ENCODE results near the gene CHID1.

- TF ChIP-seq ZNF280B (CRISPR knock-in tag; IDR thresholded peaks at IDR 0.05) (no peak), EZH2 (IDR thresholded peaks at IDR 0.05; ENCODE audit: borderline replicate concordance, low read depth, low read length) (no peak), ZNF561 (CRISPR knock-in tag; conservative IDR thresholded peaks at IDR 0.05) (no peak), SP1 (CRISPR knock-in tag; IDR thresholded peaks at IDR 0.05) (no peak), SMARCA5 (IDR thresholded peaks at IDR 0.05) (no peak), ZKSCAN8 (CRISPR knock-in tag; IDR thresholded peaks at IDR 0.05) (no peak), ZNF436 (CRISPR knock-in tag; IDR thresholded peaks at IDR 0.05) (no peak), IRF2 (CRISPR knock-in tag; IDR thresholded peaks at IDR 0.05) (no peak), FOXK1 (CRISPR knock-in tag; IDR thresholded peaks at IDR 0.05; ENCODE audit: borderline replicate concordance) (no peak), HDGF (IDR thresholded peaks at IDR 0.05) (no peak), FOXK2 (conservative IDR thresholded peaks at IDR 0.05 in 1 of 2, IDR thresholded peaks at IDR 0.05 in 1 of 2; ENCODE audit: low read depth in 2 of 2) (no peak), CTCF (IDR thresholded peaks at IDR 0.05 in 2 of 3, conservative IDR thresholded peaks at IDR 0.05 in 1 of 3; ENCODE audit: insufficient read depth in 2 of 3, low read depth in 1 of 3, low read length in 3 of 3) (no peak), TSC22D4 (tag; IDR thresholded peaks at IDR 0.05) (no peak)
These were observed 51.0 kb downstream of the CHID1 start for GRCh38 chr11:859394-860131.
